Heart right ventricle (tissue), 16 donors: ENCODE results near the gene RNF19B. TPM values are rescaled to one million over a fixed set of nuclear protein-coding genes. Genes with fewer than 3 reads are reported as not detected.

Source experiments
- ATAC-seq, 8 donors: fragments of 200-7000 bp; cut with Tn5 transposase; one replicate each; pipeline ENCODE4 v1.9.1; 2020; ENCODE audit warnings: mild to moderate bottlenecking in 8 of 8, moderate library complexity in 8 of 8, moderate number of reproducible peaks in 1 of 8
- DNase-seq, 2 donors: peaks; one replicate each; pipeline ENCODE4 v3.0.0-alpha.2; 2020
- H3K27ac ChIP-seq, 10 donors: fragments of 200-600 bp; sonication (generic) in 2 of 10; one replicate each; pipeline versions ENCODE4 v1.5.0 to v1.8.0; 2020 to 2022; ENCODE audit warnings: mild to moderate bottlenecking in 3 of 10
- H3K27me3 ChIP-seq, 7 donors: fragments of 200-600 bp; one replicate each; pipeline ENCODE4 v1.8.0; 2021 to 2022; ENCODE audit warnings: mild to moderate bottlenecking in 2 of 7
- H3K36me3 ChIP-seq, 9 donors: fragments of 200-600 bp; sonication (generic) in 1 of 9; one replicate each; pipeline versions ENCODE4 v1.5.0 to v1.8.0; 2020 to 2022; ENCODE audit warnings: mild to moderate bottlenecking in 2 of 9
- H3K4me1 ChIP-seq, 9 donors: fragments of 200-600 bp; sonication (generic) in 1 of 9; one replicate each; pipeline versions ENCODE4 v1.5.0 to v1.8.0; 2020 to 2022; ENCODE audit warnings: mild to moderate bottlenecking in 4 of 9
- H3K4me3 ChIP-seq, 10 donors: fragments of 200-600 bp; sonication (generic) in 2 of 10; one replicate each; pipeline versions ENCODE4 v1.5.0 to v1.8.0; 2020 to 2022; ENCODE audit warnings: mild to moderate bottlenecking in 7 of 10, moderate library complexity in 2 of 10
- H3K9me3 ChIP-seq, 11 donors: fragments of 200-600 bp in 10 of 11; sonication (generic) in 2 of 11; one replicate each; pipeline versions ENCODE4 v1.5.0 to v1.8.0; 2013 to 2022; ENCODE audit warnings: mild to moderate bottlenecking in 2 of 11, control low read depth in 1 of 11, moderate library complexity in 1 of 11
- CTCF ChIP-seq, 9 donors: fragments of 200-600 bp; sonication (generic) in 2 of 9; IDR thresholded peaks; one replicate each; pipeline versions ENCODE4 v1.5.0 to v1.8.0; 2021 to 2022; ENCODE audit warnings: antibody characterized with exemption in 9 of 9, mild to moderate bottlenecking in 5 of 9, moderate library complexity in 1 of 9
- WGBS, 2 donors: extraction: QIAGEN DNeasy Blood & Tissue Kit; methylation state at CpG; one replicate each; pipeline ENCODE4 v1.1.7; 2013; ENCODE audit warnings: inconsistent platforms in 1 of 2; 5-methylcytosine and 5-hydroxymethylcytosine counted together
- intact Hi-C, 10 donors: fragments of 100-400 bp; cut with DNase I; formaldehyde crosslinking; loops; one replicate each; pipeline versions ENCODE4 v1.11.1 to v1.14.2; 2022
- polyA plus RNA-seq, 2 donors: library from polyadenylated mRNA; stranded (reverse); fragments of 200-250 nt; gene quantifications; one replicate each; pipeline ENCODE4 v1.2.3, GENCODE V29; 2013
- total RNA-seq, 10 donors: library from RNA; stranded (reverse); fragmentation: NEBNext Ultra II Directional in 3 of 10; extraction: Animal tissue kit (Norgen Biotek cat#: 25700) in 3 of 10; gene quantifications; one replicate each; pipeline versions ENCODE4 v1.2.1 to v1.2.4, GENCODE V29; 2021 to 2023
- donor health status: Arrhythmogenic right ventricular cardiomyopathy.
- donor health status: ischemic (EF 13 %, LVEDD 7.1; RV severe dilation, severe dysfunction).
- donor health status: healthy with polysubstance abuse.
- donor health status: DM: no; HTN: yes; CAD: no.
- donor health status: DM: no; HTN: no; CAD: no.
- donor health status: ischemic (EF 25% LVEDD 6.9; RV normal size, moderate dysfunction).
- donor health status: ischemic (EF 25% LVEDD 5.7; RV mildly dilated, moderate dysfunction).
- donor health status: healthy.
- donor health status: DM: yes; HTN: yes; CAD: no.
- donor health status: Ischemic cardiomyopathy.
- donor health status: ischemic (EF 35%, LVEDD 5.7; RV mildly dilated, moderate dysfunction).
- donor health status: nonischemic (EF 11% LVEDD 7.7; RV severe dilation, severe dysfunction).
- donor health status: DM: yes; HTN: yes; CAD: no.
- donor health status: PGD.
- donor health status: ischemic (EF 29% LVEDD 5.4; RV normal size, mild dysfunction).
- donor health status: nonischemic (EF 23%, LVEDD 6.1; RV moderate dilation, normal function).

Gene RNF19B
- total and polyA plus RNA-seq, 12 donors: 1.1 to 36.9 (median 13.2) TPM

- TF ChIP-seq CTCF (IDR thresholded peaks at IDR 0.05): no peak
- no peaks in the 10 kb centered on the region for H3K27me3 ChIP-seq
Measured at GRCh38 chr1:32960819-32961355, 3.7 kb downstream of the RNF19B start.

DNA sequence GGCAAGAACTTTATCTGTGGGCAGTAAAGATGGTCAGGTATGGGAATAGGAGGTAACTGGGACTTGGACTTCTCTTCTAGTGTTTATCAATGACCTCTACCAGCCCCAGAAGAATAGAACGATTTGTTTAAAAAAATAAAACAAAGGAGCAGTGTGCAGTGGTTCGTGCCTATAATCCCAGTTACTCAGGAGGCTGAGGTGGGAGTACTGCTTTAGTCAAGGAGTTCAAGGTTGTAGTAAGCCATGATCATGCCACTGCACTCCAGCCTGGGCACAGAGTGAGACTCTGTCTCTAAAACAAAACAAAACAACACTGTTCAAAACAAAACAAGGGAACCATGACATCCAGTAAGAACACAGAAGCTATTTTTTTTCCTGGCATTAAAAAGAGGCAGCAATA, 4.3 kb downstream of the RNF19B start:
- DNase-seq: no peak
- no peak for TF ChIP-seq CTCF (IDR thresholded peaks at IDR 0.05)
- peaks cover 0 to 73% (median 34%) of the 10 kb centered on the region in 9 donors for H3K4me1 ChIP-seq

More at GRCh38 chr1:32960819-32961355, 3.7 kb downstream of the RNF19B start:
- H3K4me3 ChIP-seq: no peak overlapping the region
- H3K27ac ChIP-seq: no peak overlapping the region
- no peaks in the 10 kb centered on the region for H3K9me3 ChIP-seq
- intact Hi-C loops: loop anchor here in 4 of 10 donors (5.0 kb wide), 2 partner anchors 36 to 51 kb away; no protein-coding TSS in a partner anchor
- 65 to 70% methylated on average over 8 of the region's 8 CpGs for WGBS, 2 donors
- peaks cover 0 to 74% (median 34%) of the 10 kb centered on the region in 9 donors for H3K4me1 ChIP-seq
- no peak for DNase-seq
- ATAC-seq: no peak
- peaks cover 0 to 11% (median 0%) of the 10 kb centered on the region in 9 donors for H3K36me3 ChIP-seq

GRCh38 chr1:32958827-32959226, 5.8 kb downstream of the RNF19B start:
- H3K27ac ChIP-seq: no peak overlapping the region
- H3K27me3 ChIP-seq: no peaks in the 10 kb centered on the region
- TF ChIP-seq CTCF (IDR thresholded peaks at IDR 0.05): no peak
- no peaks in the 10 kb centered on the region for H3K9me3 ChIP-seq
- no peak for DNase-seq
- H3K4me1 ChIP-seq: peaks cover 0 to 72% (median 34%) of the 10 kb centered on the region in 9 donors
- no peak for ATAC-seq
- WGBS, 2 donors: 91 to 93% methylated on average over 1 of the region's 1 CpG
- H3K4me3 ChIP-seq: no peak overlapping the region
- peaks cover 0 to 11% (median 0%) of the 10 kb centered on the region in 9 donors for H3K36me3 ChIP-seq
- intact Hi-C loops: loop anchor here in 1 of 10 donors (10.0 kb wide), 1 partner anchor 86 kb away; no protein-coding TSS in a partner anchor

More for the DNA sequence above, 4.3 kb downstream of the RNF19B start:
- H3K27ac ChIP-seq: no peak overlapping the region
- no peak overlapping the region for H3K4me3 ChIP-seq
- intact Hi-C loops: loop anchor here in 4 of 10 donors (5.0 kb wide), 2 partner anchors 37 to 52 kb away; no protein-coding TSS in a partner anchor
- 41 to 45% methylated on average over 2 of the region's 2 CpGs for WGBS, 2 donors
- H3K36me3 ChIP-seq: peaks cover 0 to 11% (median 0%) of the 10 kb centered on the region in 9 donors
- H3K9me3 ChIP-seq: no peaks in the 10 kb centered on the region
- no peaks in the 10 kb centered on the region for H3K27me3 ChIP-seq
- ATAC-seq: no peak

GRCh38 chr1:32957017-32957416, 7.6 kb downstream of the RNF19B start:
- ATAC-seq: no peak
- H3K4me3 ChIP-seq: no peak overlapping the region
- H3K27ac ChIP-seq: no peak overlapping the region
- no peaks in the 10 kb centered on the region for H3K9me3 ChIP-seq
- peaks cover 0 to 67% (median 25%) of the 10 kb centered on the region in 9 donors for H3K4me1 ChIP-seq
- H3K27me3 ChIP-seq: no peaks in the 10 kb centered on the region
- TF ChIP-seq CTCF (IDR thresholded peaks at IDR 0.05): no peak
- DNase-seq: no peak
- peaks cover 0 to 16% (median 0%) of the 10 kb centered on the region in 9 donors for H3K36me3 ChIP-seq
- intact Hi-C loops: loop anchor here in 1 of 10 donors (10.0 kb wide), 1 partner anchor 88 kb away; no protein-coding TSS in a partner anchor
- 93% methylated on average over 3 of the region's 3 CpGs for WGBS, 2 donors
